Breast epithelium (tissue), 4 donors: Measurements from ENCODE around the gene KLHDC3. TPM values are rescaled to one million over a fixed set of nuclear protein-coding genes. Genes with fewer than 3 reads are reported as not detected.

ENCODE experiments used
- DNase-seq, 2 donors: peaks; one replicate each; pipeline ENCODE4 v3.0.0-alpha.2; 2019; ENCODE audit warnings: low spot score in 2 of 2
- H3K27ac ChIP-seq, 2 donors: fragments of 200-600 bp; sonication (generic) in 1 of 2; one replicate each; pipeline ENCODE4 v1.5.1; 2016 to 2019; ENCODE audit warnings: mild to moderate bottlenecking in 1 of 2
- H3K27me3 ChIP-seq, 2 donors: fragments of 200-600 bp; sonication (generic) in 1 of 2; one replicate each; pipeline versions ENCODE4 v1.5.1 to v1.6.0; 2017 to 2019; ENCODE audit warnings: control low read depth in 1 of 2, mild to moderate bottlenecking in 1 of 2
- H3K36me3 ChIP-seq: fragments of 200-600 bp; one replicate; pipeline ENCODE4 v1.5.1; 2019
- H3K4me1 ChIP-seq, 2 donors: fragments of 200-600 bp; sonication (generic); one replicate each; pipeline ENCODE4 v1.5.1; 2016 to 2019; ENCODE audit warnings: control low read depth in 1 of 2
- H3K4me3 ChIP-seq, 3 donors: fragments of 200-600 bp; sonication (generic); 1 replicate in 2 of 3; 2 replicates in 1 of 3; pipeline ENCODE4 v1.5.1; 2016 to 2019; ENCODE audit warnings: mild to moderate bottlenecking in 3 of 3, moderate library complexity in 2 of 3
- H3K9me3 ChIP-seq, 2 donors: fragments of 200-600 bp; sonication (generic) in 1 of 2; one replicate each; pipeline ENCODE4 v1.5.1; 2016 to 2019; ENCODE audit warnings: control low read depth in 1 of 2
- POLR2A ChIP-seq: fragments of 450-650 bp; IDR thresholded peaks from one replicate; pipeline ENCODE4 v1.6.1; 2016; ENCODE audit warnings: antibody characterized with exemption, mild to moderate bottlenecking, moderate library complexity
- POLR2AphosphoS5 ChIP-seq, 3 donors: sonication (generic); formaldehyde crosslinking; IDR thresholded peaks; one replicate each; pipeline ENCODE4 v1.6.1; 2017; ENCODE audit warnings: antibody characterized with exemption in 3 of 3
- intact Hi-C: fragments of 100-400 bp; cut with DNase I; formaldehyde crosslinking; loops from one replicate; pipeline ENCODE4 v1.15.1; 2023; ENCODE audit warnings: low total_unique reads
- total RNA-seq, 3 donors: library from RNA; depleted of rRNA; stranded (reverse); fragments of >200 nt; gene quantifications; one replicate each; pipeline ENCODE4 v1.1.0, GENCODE V29; 2016
- TF ChIP-seq, protein P1 (sequence below), 3 donors: fragments of 450-650 bp; IDR thresholded peaks; one replicate each; pipeline ENCODE4 v1.5.1; 2016 to 2017; ENCODE audit warnings: antibody characterized with exemption in 3 of 3, mild to moderate bottlenecking in 3 of 3, moderate library complexity in 3 of 3

KLHDC3 gene, protein sequence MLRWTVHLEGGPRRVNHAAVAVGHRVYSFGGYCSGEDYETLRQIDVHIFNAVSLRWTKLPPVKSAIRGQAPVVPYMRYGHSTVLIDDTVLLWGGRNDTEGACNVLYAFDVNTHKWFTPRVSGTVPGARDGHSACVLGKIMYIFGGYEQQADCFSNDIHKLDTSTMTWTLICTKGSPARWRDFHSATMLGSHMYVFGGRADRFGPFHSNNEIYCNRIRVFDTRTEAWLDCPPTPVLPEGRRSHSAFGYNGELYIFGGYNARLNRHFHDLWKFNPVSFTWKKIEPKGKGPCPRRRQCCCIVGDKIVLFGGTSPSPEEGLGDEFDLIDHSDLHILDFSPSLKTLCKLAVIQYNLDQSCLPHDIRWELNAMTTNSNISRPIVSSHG
- total RNA-seq, result 10 to 100 TPM; 91.4 to 97.3 (median 92.5) TPM

- Histone ChIP-seq H3K4me3 (peak within 1 kb of the TSS; percentile 73 to 81 (median 77)), H3K27me3 (no peaks in the 10 kb centered on the region), H3K36me3 (peaks cover 7% of the 10 kb centered on the region), H3K4me1 (peaks cover 7 to 36% of the 10 kb centered on the region in 2 donors), H3K27ac (peak within 1 kb of the TSS; percentile 86 to 88), H3K9me3 (no peaks in the 10 kb centered on the region)
- peak; percentile 98 to 100 for DNase-seq
- intact Hi-C loops, result no loop called here
- TF ChIP-seq POLR2AphosphoS5 (IDR thresholded peaks at IDR 0.05) (peak; percentile 83 to 89 (median 88)), POLR2A (no peak)
Measured at GRCh38 chr6:43013843-43014433, at the start of gene KLHDC3, which contains the start of gene MEA1. TSS of gene KLHDC3 (plus strand) at chr6:43014249. CDS start at chr6:43017193, 2,944 bp downstream. TSS of gene MEA1 (minus strand) at chr6:43013946. CDS start at chr6:43013813, 133 bp downstream.

- Histone ChIP-seq H3K4me1 (no peaks in the 10 kb centered on the region), H3K9me3 (no peaks in the 10 kb centered on the region), H3K4me3 (no peak overlapping the region), H3K27ac (no peak overlapping the region), H3K36me3 (no peaks in the 10 kb centered on the region), H3K27me3 (no peaks in the 10 kb centered on the region)
- no peak for DNase-seq
- no peak for TF ChIP-seq POLR2A
- no peak for TF ChIP-seq POLR2AphosphoS5 (IDR thresholded peaks at IDR 0.05)
- TF ChIP-seq, protein P1, sequence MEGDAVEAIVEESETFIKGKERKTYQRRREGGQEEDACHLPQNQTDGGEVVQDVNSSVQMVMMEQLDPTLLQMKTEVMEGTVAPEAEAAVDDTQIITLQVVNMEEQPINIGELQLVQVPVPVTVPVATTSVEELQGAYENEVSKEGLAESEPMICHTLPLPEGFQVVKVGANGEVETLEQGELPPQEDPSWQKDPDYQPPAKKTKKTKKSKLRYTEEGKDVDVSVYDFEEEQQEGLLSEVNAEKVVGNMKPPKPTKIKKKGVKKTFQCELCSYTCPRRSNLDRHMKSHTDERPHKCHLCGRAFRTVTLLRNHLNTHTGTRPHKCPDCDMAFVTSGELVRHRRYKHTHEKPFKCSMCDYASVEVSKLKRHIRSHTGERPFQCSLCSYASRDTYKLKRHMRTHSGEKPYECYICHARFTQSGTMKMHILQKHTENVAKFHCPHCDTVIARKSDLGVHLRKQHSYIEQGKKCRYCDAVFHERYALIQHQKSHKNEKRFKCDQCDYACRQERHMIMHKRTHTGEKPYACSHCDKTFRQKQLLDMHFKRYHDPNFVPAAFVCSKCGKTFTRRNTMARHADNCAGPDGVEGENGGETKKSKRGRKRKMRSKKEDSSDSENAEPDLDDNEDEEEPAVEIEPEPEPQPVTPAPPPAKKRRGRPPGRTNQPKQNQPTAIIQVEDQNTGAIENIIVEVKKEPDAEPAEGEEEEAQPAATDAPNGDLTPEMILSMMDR (IDR thresholded peaks at IDR 0.05), result no peak
- intact Hi-C loops, result no loop called here
Measured at GRCh38 chr6:42966571-42966970, 47.5 kb upstream of the KLHDC3 start.

- TF ChIP-seq, protein P1 (IDR thresholded peaks at IDR 0.05), result no peak
- TF ChIP-seq POLR2AphosphoS5 (IDR thresholded peaks at IDR 0.05) (no peak), POLR2A (no peak)
- no peak for DNase-seq
- Histone ChIP-seq H3K27ac (no peak overlapping the region), H3K27me3 (no peaks in the 10 kb centered on the region), H3K36me3 (no peaks in the 10 kb centered on the region), H3K4me3 (no peak overlapping the region), H3K9me3 (no peaks in the 10 kb centered on the region), H3K4me1 (no peaks in the 10 kb centered on the region)
- intact Hi-C loops, result no loop called here
Measured at GRCh38 chr6:42967228-42967627, 46.8 kb upstream of the KLHDC3 start.

GRCh38 chr6:42968126-42968701, 45.8 kb upstream of the KLHDC3 start:
- no peaks in the 10 kb centered on the region for H3K36me3 ChIP-seq
- H3K4me1 ChIP-seq, result no peaks in the 10 kb centered on the region
- no peak overlapping the region for H3K27ac ChIP-seq
- no peak overlapping the region for H3K4me3 ChIP-seq
- no peaks in the 10 kb centered on the region for H3K27me3 ChIP-seq
- no peak for TF ChIP-seq POLR2A
- TF ChIP-seq POLR2AphosphoS5 (IDR thresholded peaks at IDR 0.05), result no peak
- intact Hi-C loops, result no loop called here
- H3K9me3 ChIP-seq, result no peaks in the 10 kb centered on the region
- DNase-seq, result no peak

DNA sequence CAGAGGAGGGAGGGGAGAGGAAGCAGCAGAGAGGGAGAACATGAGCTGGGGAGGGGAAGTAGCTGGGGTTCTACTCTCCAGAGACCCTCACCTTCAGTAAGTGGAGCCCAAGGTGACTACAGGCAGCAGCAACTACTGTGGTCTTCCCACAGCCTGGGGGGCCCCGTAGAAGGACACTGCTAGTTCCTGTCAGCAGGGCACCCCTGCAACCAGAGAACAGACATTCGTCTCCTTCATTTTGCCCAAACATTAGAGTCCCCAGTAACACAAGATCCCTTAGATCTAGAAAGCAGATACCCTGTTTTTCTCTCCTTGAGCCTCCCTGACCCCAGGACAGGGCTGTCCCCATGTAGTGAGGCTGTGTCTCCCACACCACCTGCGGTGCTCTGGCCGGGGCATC, 45.3 kb upstream of the KLHDC3 start:
- no peak for TF ChIP-seq POLR2AphosphoS5 (IDR thresholded peaks at IDR 0.05)
- TF ChIP-seq, protein P1 (IDR thresholded peaks at IDR 0.05), result no peak
- no peak for TF ChIP-seq POLR2A
- Histone ChIP-seq H3K4me3 (no peak overlapping the region), H3K9me3 (no peaks in the 10 kb centered on the region), H3K27ac (no peak overlapping the region), H3K4me1 (no peaks in the 10 kb centered on the region), H3K36me3 (no peaks in the 10 kb centered on the region), H3K27me3 (no peaks in the 10 kb centered on the region)
- intact Hi-C loops, result no loop called here
- DNase-seq, result no peak

GRCh38 chr6:42969431-42969830, 44.6 kb upstream of the KLHDC3 start:
- no peaks in the 10 kb centered on the region for H3K4me1 ChIP-seq
- no peaks in the 10 kb centered on the region for H3K27me3 ChIP-seq
- TF ChIP-seq, protein P1 (IDR thresholded peaks at IDR 0.05), result no peak
- TF ChIP-seq POLR2AphosphoS5 (IDR thresholded peaks at IDR 0.05) (no peak), POLR2A (no peak)
- no peaks in the 10 kb centered on the region for H3K9me3 ChIP-seq
- H3K4me3 ChIP-seq, result no peak overlapping the region
- no peak for DNase-seq
- no peaks in the 10 kb centered on the region for H3K36me3 ChIP-seq
- H3K27ac ChIP-seq, result no peak overlapping the region
- intact Hi-C loops, result no loop called here
